A673 (cell line): Measurements from ENCODE around the gene LTBP2. TPM values are rescaled to one million over a fixed set of nuclear protein-coding genes. Genes with fewer than 3 reads are reported as not detected.

Experiments used
- BruUV-seq: library from RNA; stranded (reverse); fragments of 400-500 nt; replicated peaks from 2 replicates; lab custom pipeline; 2021; lab: Mats Ljungman, UMichigan
- CTCF ChIA-PET: fragments of 300-600 bp; sonication (Branson Sonifier 250); formaldehyde crosslinking; loops from one replicate; lab custom pipeline; 2022; ENCODE audit warnings: antibody characterized with exemption; lab: Charles Lee
- POLR2A ChIA-PET: fragments of 300-600 bp; sonication (Branson Sonifier 250); formaldehyde crosslinking; loops from one replicate; lab custom pipeline; 2022; ENCODE audit warnings: antibody characterized with exemption; ENCODE audit not compliant: low non-redundant PET; lab: Charles Lee
- DNase-seq: peaks from one replicate; pipeline ENCODE4 v3.0.0-alpha.2; 2015; ENCODE audit warnings: low spot score
- H3K27ac ChIP-seq: fragments of 200-600 bp; sonication (generic); 2 replicates; pipeline ENCODE4 v1.5.1; 2016; ENCODE audit warnings: mixed run types, low read depth, mild to moderate bottlenecking, mixed read lengths, antibody characterized with exemption, low read length; ENCODE audit not compliant: poor library complexity, severe bottlenecking
- H3K27me3 ChIP-seq: fragments of 200-600 bp; sonication (generic); replicated peaks from 2 replicates; pipeline ENCODE4 v1.6.1; 2017; ENCODE audit warnings: mixed run types, low read depth, mild to moderate bottlenecking, mixed read lengths, antibody characterized with exemption, low read length; ENCODE audit not compliant: insufficient read depth, poor library complexity
- H3K36me3 ChIP-seq: fragments of 200-600 bp; sonication (generic); 2 replicates; pipeline ENCODE4 v1.6.1; 2016; ENCODE audit warnings: mixed run types, mild to moderate bottlenecking, mixed read lengths, antibody characterized with exemption, low read length; ENCODE audit not compliant: insufficient read depth, poor library complexity, severe bottlenecking
- H3K4me1 ChIP-seq: fragments of 200-600 bp; sonication (generic); 2 replicates; pipeline ENCODE4 v1.6.1; 2017; ENCODE audit warnings: mixed run types, mild to moderate bottlenecking, mixed read lengths, antibody characterized with exemption, low read length; ENCODE audit not compliant: insufficient read depth, poor library complexity, severe bottlenecking
- H3K4me3 ChIP-seq: fragments of 200-600 bp; sonication (generic); 2 replicates; pipeline ENCODE4 v1.5.1; 2016; ENCODE audit warnings: low read depth, mixed run types, mild to moderate bottlenecking, mixed read lengths, low read length; ENCODE audit not compliant: poor library complexity, severe bottlenecking
- H3K9me3 ChIP-seq: fragments of 200-600 bp; sonication (generic); 2 replicates; pipeline ENCODE4 v1.6.1; 2016; ENCODE audit warnings: mixed run types, low read depth, mild to moderate bottlenecking, mixed read lengths, antibody characterized with exemption, low read length; ENCODE audit not compliant: poor library complexity, severe bottlenecking
- CTCF ChIP-seq: fragments of 300-800, 200-600 bp; sonication (generic); conservative IDR thresholded peaks from 2 replicates; pipeline ENCODE4 v1.5.1; 2017; ENCODE audit warnings: low read depth, mild to moderate bottlenecking, antibody characterized with exemption, low read length, moderate library complexity, mixed read lengths
- EZH2 ChIP-seq: fragments of 200-600 bp; sonication (generic); IDR thresholded peaks from 2 replicates; pipeline ENCODE4 v1.6.1; 2017; ENCODE audit warnings: borderline replicate concordance, low read depth, mild to moderate bottlenecking, mixed read lengths, antibody characterized with exemption, low read length; ENCODE audit not compliant: poor library complexity, severe bottlenecking
- intact Hi-C: fragments of 100-400 bp; cut with micrococcal nuclease; formaldehyde crosslinking; loops from one replicate; pipeline ENCODE4 v1.10.0; 2022; ENCODE audit not compliant: unreplicated experiment
- total RNA-seq: library from RNA; stranded (reverse); gene quantifications from 2 replicates; pipeline ENCODE4 v1.2.3, GENCODE V29; 2021

LTBP2 gene
- total RNA-seq, 1 experiment from 2014 or later: 0.26 TPM

GRCh38 chr14:74573421-74574089 is 38.5 kb downstream of the LTBP2 start:
- no peak overlapping the region for H3K27ac ChIP-seq
- intact Hi-C loops: no loop called here
- no peak for DNase-seq
- TF ChIP-seq EZH2 (no peak), CTCF (no peak)
- no peaks in the 10 kb centered on the region for H3K27me3 ChIP-seq
- H3K4me1 ChIP-seq: peaks cover 7% of the 10 kb centered on the region
- ChIA-PET CTCF (no interaction called here), POLR2A (interaction anchor here (0.5 kb wide), 1 partner anchor 208 kb away, joined by 5 read pairs; no protein-coding TSS in a partner anchor)
- no peak overlapping the region for H3K4me3 ChIP-seq
- H3K36me3 ChIP-seq: no peaks in the 10 kb centered on the region
- BruUV-seq: no TSS peak
- H3K9me3 ChIP-seq: no peaks in the 10 kb centered on the region

- Histone ChIP-seq H3K27ac (no peak overlapping the region), H3K9me3 (no peaks in the 10 kb centered on the region), H3K4me3 (peak overlapping the region; percentile 28), H3K36me3 (no peaks in the 10 kb centered on the region), H3K27me3 (no peaks in the 10 kb centered on the region), H3K4me1 (peaks cover 7% of the 10 kb centered on the region)
- CTCF ChIA-PET: no interaction called here
- intact Hi-C loops: no loop called here
- BruUV-seq: no TSS peak
- DNase-seq: no peak
- TF ChIP-seq EZH2 (no peak), CTCF (no peak)
- POLR2A ChIA-PET: no interaction called here
These were observed 39.2 kb downstream of the LTBP2 start for GRCh38 chr14:74572726-74573301.

- BruUV-seq: no TSS peak
- Histone ChIP-seq H3K36me3 (no peaks in the 10 kb centered on the region), H3K9me3 (no peaks in the 10 kb centered on the region), H3K27ac (peak overlapping the region; percentile 9), H3K4me3 (peak overlapping the region; percentile 28), H3K27me3 (no peaks in the 10 kb centered on the region), H3K4me1 (peaks cover 7% of the 10 kb centered on the region)
- TF ChIP-seq CTCF: no peak
- intact Hi-C loops: no loop called here
- ChIA-PET CTCF (no interaction called here), POLR2A (no interaction called here)
- peak; percentile 43 for DNase-seq
These were observed 39.9 kb downstream of the LTBP2 start for GRCh38 chr14:74571901-74572725.
